GM10266 (cell line): Measurements from ENCODE around the gene DPP7.
"Not testable (repeated sequence)": the region's sequence is repeated elsewhere in the genome, so short reads cannot be mapped to it uniquely, and the experiment has no call there.

Experiments used
- DNase-seq: peaks from one replicate; pipeline ENCODE4 v3.0.0; 2012; ENCODE audit errors: extremely low spot score
- CTCF ChIP-seq: IDR thresholded peaks from 2 replicates; pipeline ENCODE4 v1.5.1; 2012; ENCODE audit warnings: mild to moderate bottlenecking, low read depth; ENCODE audit not compliant: control insufficient read depth, insufficient read depth; ENCODE audit errors: missing control alignments

The DPP7 gene

GRCh38 chr9:137126786-137127185 lies 12.3 kb upstream of the DPP7 start:
- TF ChIP-seq CTCF: no peak
- DNase-seq: no peak

GRCh38 chr9:137123952-137124462 lies 9.5 kb upstream of the DPP7 start:
- DNase-seq: not testable (repeated sequence)

GRCh38 chr9:137123468-137123837 lies 8.9 kb upstream of the DPP7 start:
- no peak for DNase-seq
- TF ChIP-seq CTCF: no peak

- not testable (repeated sequence) for DNase-seq
Measured at GRCh38 chr9:137122796-137123467, 8.4 kb upstream of the DPP7 start.

- not testable (repeated sequence) for DNase-seq
Measured at GRCh38 chr9:137121927-137122795, 7.6 kb upstream of the DPP7 start.

GRCh38 chr9:137118092-137118603 lies 3.6 kb upstream of the DPP7 start:
- DNase-seq: not testable (repeated sequence)

- no peak for DNase-seq
Measured at GRCh38 chr9:137117269-137117731, 2.8 kb upstream of the DPP7 start.

GRCh38 chr9:137116728-137117127 lies 2.2 kb upstream of the DPP7 start:
- no peak for TF ChIP-seq CTCF
- no peak for DNase-seq

More at GRCh38 chr9:137117269-137117731, 2.8 kb upstream of the DPP7 start:
- TF ChIP-seq CTCF: no peak

GRCh38 chr9:137116027-137116507 lies 1.5 kb upstream of the DPP7 start:
- no peak for DNase-seq
- TF ChIP-seq CTCF: no peak
